GM19023 (cell line): ENCODE data around the gene PYURF.
"Not testable (repeated sequence)": the region's sequence is repeated elsewhere in the genome, so short reads cannot be mapped to it uniquely, and the experiment has no call there.

Experiments used
- ATAC-seq: cut with Tn5 transposase; IDR thresholded peaks from one replicate; pipeline ENCODE4 v1.9.1; 2021; ENCODE audit warnings: mild to moderate bottlenecking, moderate library complexity; ENCODE audit not compliant: unreplicated experiment

The PYURF gene, protein sequence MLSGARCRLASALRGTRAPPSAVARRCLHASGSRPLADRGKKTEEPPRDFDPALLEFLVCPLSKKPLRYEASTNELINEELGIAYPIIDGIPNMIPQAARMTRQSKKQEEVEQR

DNA sequence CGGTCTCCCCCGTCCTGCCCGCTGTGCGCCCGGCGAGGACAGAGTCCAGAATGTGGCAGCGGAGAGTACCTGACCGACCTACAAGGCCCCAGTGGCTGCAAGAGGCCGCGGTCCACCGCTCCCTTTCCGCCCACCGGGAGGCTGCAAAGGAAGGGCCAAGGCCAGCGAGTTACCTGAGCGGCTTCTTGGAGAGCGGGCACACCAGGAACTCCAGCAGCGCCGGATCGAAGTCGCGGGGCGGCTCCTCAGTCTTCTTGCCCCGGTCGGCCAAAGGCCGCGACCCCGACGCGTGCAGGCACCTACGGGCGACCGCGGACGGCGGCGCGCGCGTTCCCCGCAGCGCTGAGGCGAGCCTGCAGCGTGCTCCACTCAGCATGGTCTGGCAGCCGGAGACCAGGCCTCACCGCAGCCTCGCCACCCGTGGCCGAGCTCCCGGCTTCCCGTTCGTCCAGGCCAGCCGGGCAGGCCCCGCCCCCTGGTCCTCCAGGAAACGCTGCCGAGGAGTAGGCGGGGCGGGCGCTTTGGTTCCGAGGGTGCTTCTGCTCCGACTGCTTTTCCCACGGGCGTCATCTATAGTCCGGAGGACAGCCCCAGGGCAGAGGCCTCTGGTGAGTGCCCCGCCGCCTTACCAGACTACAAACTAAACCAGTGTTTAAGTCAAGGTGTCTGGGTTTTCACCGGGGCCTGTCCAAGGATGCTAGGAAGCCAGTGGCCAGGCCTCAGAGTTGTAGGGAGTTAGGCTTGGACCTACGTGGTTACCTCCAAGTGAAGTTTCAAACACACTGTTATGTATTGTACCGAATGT, at the start of gene PYURF:
Gene PYURF, minus strand, starts transcription at position 452 of the 805 bp plus-strand sequence. Its CDS starts 76 bp downstream, at position 376.
- peak; percentile 77 for ATAC-seq

DNA sequence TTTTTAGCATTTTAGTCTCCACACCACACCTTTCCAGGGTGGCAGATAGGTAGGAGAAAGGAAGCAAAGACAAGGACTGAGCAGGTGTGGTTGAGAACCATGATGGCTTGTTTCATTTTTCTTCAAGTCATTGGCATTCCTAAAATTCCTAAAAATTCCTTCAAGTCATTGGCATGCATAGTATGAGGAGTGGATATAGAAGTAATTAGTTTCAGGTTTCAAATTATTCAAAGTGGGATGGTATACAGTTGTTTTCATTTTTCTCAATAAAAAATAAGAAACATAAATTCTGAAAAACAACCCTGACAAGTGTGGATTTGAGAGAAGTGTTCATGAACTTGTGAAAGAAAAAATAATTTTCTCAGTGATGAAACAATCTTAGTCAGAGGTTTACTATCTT, 46.4 kb upstream of the PYURF start:
- ATAC-seq: no peak

- ATAC-seq: no peak
Measured at GRCh38 chr4:88567591-88567990, 44.0 kb upstream of the PYURF start.

DNA sequence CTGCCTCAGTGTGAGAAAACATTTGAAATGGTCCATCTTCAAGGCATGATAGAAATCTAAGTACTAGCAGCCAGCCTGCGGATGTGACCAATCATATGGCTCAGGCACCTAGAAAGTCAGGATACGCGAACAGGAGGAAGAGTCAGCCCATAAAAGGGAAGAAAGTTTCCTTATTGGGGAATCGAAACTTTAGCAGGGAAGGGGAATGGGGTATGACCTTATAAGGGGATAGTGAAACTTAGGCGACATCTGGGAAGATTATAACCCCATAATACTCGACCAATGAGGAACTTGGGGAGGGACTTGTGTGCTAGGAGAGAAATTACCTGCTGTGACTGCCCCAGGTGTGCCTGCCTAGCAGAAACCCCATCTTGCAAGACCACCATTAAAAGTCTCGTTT, 26.2 kb upstream of the PYURF start:
- ATAC-seq: no peak

DNA sequence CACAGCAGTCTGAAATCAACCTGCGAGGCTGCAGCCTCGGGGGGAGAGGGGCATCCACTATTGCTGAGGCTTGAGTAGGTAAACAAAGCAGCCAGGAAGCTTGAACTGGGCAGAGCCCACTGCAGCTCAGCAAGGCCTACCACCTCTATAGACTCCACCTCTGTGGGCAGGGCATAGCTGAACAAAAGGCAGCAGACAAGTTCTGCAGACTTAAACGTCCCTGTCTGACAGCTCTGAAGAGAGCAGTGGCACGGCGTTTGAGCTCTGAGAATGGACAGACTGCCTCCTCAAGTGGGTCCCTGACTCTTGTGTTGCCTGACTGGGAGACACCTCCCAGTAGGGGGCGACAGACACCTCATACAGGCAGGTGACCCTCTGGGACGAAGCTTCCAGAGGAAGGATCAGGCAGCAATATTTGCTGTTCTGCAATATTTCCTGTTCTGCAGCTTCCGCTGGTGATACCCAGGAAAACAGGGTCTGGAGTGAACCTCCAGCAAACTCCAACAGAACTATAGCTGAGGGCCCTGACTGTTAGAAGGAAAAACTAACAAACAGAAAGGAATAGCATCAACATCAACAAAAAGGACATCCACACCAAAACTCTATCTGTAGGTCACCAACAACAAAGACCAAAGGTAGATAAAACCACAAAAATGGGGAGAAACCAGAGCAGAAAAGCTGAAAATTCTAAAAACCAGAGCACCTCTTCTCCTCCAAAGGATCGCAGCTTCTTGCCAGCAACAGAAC, 15.9 kb upstream of the PYURF start:
- not testable (repeated sequence) for ATAC-seq

DNA sequence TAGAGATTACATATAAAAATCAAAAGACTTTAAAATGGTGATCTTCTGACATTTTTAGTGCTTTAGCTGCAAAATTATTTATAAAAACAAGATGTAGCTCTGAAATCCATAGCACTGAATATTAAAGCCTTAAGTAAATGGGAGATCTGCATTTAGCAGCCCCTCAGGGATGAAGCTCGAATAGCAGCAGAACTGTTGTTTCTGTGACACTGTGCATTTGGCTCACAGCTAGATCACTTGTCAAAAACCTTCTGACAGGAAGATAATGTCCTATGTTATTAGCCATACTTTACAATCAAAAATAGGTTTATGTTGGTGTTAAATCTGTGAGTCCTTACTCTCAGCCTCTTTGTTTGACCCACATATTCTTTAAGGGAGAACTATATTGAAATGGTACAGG, 14.1 kb upstream of the PYURF start:
- no peak for ATAC-seq

- ATAC-seq: no peak
Measured at GRCh38 chr4:88535090-88535755, 11.6 kb upstream of the PYURF start.

DNA sequence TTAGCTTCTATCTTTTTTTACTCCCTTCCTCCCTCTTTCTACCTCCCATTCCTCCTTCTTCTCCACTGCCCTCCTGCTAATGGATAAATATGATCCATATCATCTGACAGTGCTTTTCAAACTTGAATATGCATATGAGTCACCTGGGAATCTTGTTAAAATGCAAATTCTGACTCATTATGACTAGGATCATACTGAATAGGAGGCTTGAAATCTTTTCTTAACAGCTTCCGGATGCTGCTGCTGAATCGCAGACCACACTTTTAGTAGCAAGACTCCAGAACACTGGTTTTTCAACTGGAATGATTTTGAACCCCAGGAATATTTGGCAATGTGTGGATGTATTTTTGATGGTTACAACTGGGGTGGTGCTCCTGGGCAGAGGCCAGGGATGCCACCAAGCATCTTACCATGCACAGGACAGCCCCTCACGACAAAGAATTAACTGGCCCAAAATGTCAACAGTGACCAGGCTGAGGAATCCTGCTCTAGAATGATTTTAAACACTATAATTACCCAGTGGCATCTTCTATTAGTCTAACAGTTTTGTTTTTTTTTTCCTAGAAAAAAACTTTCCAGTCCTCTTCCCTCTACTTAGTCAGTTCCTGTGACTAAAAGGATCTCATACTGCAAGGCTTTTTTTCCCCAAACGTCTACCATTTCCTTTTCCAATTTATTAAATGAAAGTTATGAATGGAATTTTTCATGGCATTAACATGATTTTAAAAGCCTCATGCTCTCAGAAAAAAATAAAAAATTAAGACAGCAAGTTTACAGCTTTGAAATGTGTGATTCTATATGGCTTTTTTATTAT, 10.6 kb upstream of the PYURF start:
- no peak for ATAC-seq

- no peak for ATAC-seq
Measured at GRCh38 chr4:88533088-88533790, 9.7 kb upstream of the PYURF start.

GRCh38 chr4:88531549-88531948, 8.0 kb upstream of the PYURF start:
- ATAC-seq: no peak

GRCh38 chr4:88528861-88529260, 5.3 kb upstream of the PYURF start:
- ATAC-seq: no peak

DNA sequence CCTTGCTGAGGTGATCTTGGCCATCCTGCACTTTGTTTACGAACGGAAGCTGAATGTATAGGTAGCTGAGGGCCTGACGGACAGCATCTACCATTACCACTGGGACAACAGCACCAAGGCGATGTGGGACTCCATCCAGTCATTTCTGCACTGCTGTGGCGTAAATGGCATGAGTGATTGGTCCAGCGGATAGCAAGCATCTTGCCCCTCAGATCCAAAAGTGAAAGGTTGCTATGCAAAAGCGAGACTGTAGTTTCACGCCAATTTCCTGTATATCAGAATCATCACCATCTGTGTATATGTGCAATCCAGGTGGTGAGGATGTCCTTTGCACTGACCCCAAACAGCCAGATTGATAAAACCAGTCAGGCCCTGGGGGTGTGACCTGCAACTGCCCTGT, 4.2 kb upstream of the PYURF start:
- ATAC-seq: peak; percentile 34

DNA sequence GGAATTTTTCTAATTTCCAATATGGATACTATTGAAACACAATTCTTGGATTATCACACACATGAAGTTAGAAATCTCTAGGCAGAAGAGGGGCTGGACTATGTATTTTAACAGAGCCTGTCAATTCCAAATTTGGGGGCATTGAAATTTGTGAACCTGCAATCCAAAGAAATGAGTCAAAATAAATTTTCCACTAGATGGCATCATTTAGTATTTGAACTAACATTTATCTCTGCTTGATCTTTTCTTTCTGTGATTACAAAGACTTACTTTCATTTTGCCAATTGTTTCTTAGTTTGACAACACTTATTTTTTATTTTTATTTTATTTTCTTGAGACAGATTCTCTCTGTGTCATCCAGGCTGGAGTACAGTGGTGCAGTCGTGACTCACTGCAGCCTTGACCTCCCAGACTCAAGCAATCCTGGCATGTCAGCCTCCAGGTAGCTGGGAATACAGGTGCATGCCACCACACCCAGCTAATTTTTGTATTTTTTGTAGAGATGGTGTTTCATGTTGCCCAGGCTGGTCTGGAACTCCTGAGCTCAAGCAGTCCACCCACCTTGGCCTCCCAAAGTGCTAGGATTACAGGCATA, 2.7 kb upstream of the PYURF start:
- ATAC-seq: no peak

GRCh38 chr4:88524171-88524570, 595 bp upstream of the PYURF start:
- ATAC-seq: no peak

GRCh38 chr4:88522702-88523324, 763 bp downstream of the PYURF start:
- peak; percentile 19 for ATAC-seq

DNA sequence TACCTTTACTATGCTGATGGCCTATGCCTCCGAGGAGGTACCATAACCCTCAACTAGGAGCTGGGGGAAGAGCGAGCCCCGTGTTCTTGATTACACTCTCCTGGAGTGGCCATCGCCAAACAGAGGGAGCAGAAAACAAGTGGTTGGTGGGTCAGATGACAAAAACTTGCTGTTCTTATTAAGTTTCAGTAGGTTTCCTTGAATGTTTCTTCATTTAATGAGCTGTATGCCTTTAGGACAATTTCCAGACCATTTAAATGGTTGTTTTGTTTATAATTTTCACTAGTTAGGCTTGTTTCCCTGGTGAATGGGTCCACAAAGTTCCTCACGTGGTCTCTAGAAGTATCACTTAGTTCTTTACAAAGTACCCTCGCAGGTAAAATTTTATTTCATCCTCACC, 4.7 kb downstream of the PYURF start:
- ATAC-seq: no peak

DNA sequence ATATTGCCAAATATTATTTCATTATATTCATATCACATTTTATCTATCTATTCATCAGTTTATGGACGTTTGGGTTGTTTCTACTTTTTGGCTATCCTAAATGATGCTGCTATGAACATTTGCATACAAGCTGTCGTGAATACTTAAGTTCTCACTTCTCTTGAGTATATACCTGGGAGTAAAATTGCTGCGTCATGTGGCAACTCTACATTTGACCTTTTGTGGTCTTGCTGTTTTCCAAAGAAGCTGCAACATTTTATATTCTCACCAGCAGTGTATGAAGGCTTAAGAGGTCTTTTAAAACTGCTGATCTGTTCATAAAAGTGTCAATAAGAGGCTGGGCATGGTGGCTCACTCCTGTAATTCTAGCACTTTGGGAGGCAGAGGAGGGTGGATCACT, 5.8 kb downstream of the PYURF start:
- ATAC-seq: no peak

GRCh38 chr4:88516746-88517145, 6.8 kb downstream of the PYURF start:
- no peak for ATAC-seq
